Body of pancreas (tissue), 4 donors: Measurements from ENCODE around the gene RAPGEF3.

Experiments
- POLR2A ChIP-seq, 3 donors: fragments of 450-650 bp; IDR thresholded peaks; one replicate each; pipeline ENCODE4 v1.6.1; 2016; ENCODE audit warnings: antibody characterized with exemption in 3 of 3, mild to moderate bottlenecking in 2 of 3
- TF ChIP-seq, protein P1 (sequence below), 7 experiments: fragments of 450-650 bp in 4 of 7; fragments of 200-600 bp in 3 of 7; sonication (generic) in 3 of 7; IDR thresholded peaks; one replicate each; pipeline ENCODE4 v1.5.1; 2016 to 2019; ENCODE audit warnings: antibody characterized with exemption in 7 of 7

DNA sequence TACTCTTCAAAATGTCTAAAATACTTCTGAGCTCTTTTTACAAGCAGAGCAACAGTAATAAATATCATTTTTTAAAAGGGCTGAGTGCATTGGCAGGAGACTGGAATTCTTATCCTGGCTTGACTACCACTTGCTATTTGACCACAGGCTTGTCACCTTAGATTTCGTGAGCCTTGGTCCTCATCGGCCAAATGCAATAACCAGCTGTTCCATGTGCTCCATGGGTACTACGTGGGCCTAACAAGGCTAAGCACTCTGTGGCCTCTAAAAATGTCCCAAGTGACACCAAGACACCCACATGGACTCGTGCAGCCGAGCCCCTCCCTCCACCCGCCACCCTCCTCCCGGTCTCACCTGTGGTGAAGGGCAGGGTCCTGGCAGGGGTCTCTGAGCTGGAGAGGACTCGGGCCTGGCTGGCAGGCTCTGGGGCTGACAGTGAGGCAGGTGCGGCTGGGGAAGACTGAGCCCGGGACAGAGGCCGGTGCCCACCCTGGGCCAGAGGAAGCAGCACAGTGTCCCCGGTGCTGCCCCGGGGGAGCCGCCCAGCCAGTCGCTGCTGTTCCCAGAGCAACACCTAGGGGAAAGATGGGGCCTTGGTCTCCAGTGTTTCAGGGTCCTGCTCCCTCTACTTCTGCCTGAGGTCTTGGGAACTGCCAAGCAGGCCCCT, 34.5 kb upstream of the RAPGEF3 start:
- TF ChIP-seq, protein P1, sequence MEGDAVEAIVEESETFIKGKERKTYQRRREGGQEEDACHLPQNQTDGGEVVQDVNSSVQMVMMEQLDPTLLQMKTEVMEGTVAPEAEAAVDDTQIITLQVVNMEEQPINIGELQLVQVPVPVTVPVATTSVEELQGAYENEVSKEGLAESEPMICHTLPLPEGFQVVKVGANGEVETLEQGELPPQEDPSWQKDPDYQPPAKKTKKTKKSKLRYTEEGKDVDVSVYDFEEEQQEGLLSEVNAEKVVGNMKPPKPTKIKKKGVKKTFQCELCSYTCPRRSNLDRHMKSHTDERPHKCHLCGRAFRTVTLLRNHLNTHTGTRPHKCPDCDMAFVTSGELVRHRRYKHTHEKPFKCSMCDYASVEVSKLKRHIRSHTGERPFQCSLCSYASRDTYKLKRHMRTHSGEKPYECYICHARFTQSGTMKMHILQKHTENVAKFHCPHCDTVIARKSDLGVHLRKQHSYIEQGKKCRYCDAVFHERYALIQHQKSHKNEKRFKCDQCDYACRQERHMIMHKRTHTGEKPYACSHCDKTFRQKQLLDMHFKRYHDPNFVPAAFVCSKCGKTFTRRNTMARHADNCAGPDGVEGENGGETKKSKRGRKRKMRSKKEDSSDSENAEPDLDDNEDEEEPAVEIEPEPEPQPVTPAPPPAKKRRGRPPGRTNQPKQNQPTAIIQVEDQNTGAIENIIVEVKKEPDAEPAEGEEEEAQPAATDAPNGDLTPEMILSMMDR (IDR thresholded peaks at IDR 0.05): no peak
- TF ChIP-seq POLR2A (IDR thresholded peaks at IDR 0.05): no peak
